HUDEP-2 (cell line): ENCODE results near the gene DENND4B.
"Not testable (repeated sequence)": the region's sequence is repeated elsewhere in the genome, so short reads cannot be mapped to it uniquely, and the experiment has no call there.

ENCODE experiments used
- DNase-seq, 76 experiments: peaks; one replicate each; lab custom pipeline; 2025; ENCODE audit not compliant: unreplicated experiment in 76 of 76; lab: John Stamatoyannopoulos, UW

The DENND4B gene

GRCh38 chr1:153929981-153930948 is 16.3 kb downstream of the DENND4B start:
- DNase-seq: no peak

GRCh38 chr1:153929426-153929825 is 17.1 kb downstream of the DENND4B start:
- no peak for DNase-seq

- DNase-seq: no peak
Measured at GRCh38 chr1:153928791-153929341, 17.7 kb downstream of the DENND4B start.

- DNase-seq: no peak
Measured at GRCh38 chr1:153928245-153928644, 18.3 kb downstream of the DENND4B start.

GRCh38 chr1:153926405-153926804 is 20.1 kb downstream of the DENND4B start:
- no peak for DNase-seq

GRCh38 chr1:153922972-153923925 is 23.3 kb downstream of the DENND4B start, which contains the start of gene GATAD2B:
GATAD2B (minus strand) TSS chr1:153922972; CDS start chr1:153828347, 94,625 bp downstream.
- DNase-seq: peak in 75 of 76 experiments; percentile 90 to 100 (median 99)

- DNase-seq: peak in 54 of 76 experiments; percentile 19 to 83 (median 66)
Measured at GRCh38 chr1:153922076-153922971, 24.2 kb downstream of the DENND4B start.

GRCh38 chr1:153921803-153922075 is 24.8 kb downstream of the DENND4B start:
- peak in 1 of 76 experiments; percentile 19 for DNase-seq

GRCh38 chr1:153921080-153921802 is 25.3 kb downstream of the DENND4B start:
- no peak for DNase-seq

GRCh38 chr1:153919876-153920852 is 26.4 kb downstream of the DENND4B start:
- peak in 19 of 76 experiments; percentile 6 to 47 (median 22) for DNase-seq

GRCh38 chr1:153916297-153916696 is 30.2 kb downstream of the DENND4B start:
- DNase-seq: no peak

GRCh38 chr1:153912349-153912748 is 34.2 kb downstream of the DENND4B start:
- DNase-seq: no peak

- not testable (repeated sequence) for DNase-seq
Measured at GRCh38 chr1:153910560-153910959, 36.0 kb downstream of the DENND4B start.

- no peak for DNase-seq
Measured at GRCh38 chr1:153908071-153908470, 38.4 kb downstream of the DENND4B start.

- DNase-seq: no peak
Measured at GRCh38 chr1:153907134-153907533, 39.4 kb downstream of the DENND4B start.

- no peak for DNase-seq
Measured at GRCh38 chr1:153906396-153906795, 40.1 kb downstream of the DENND4B start.

GRCh38 chr1:153905908-153906307 is 40.6 kb downstream of the DENND4B start:
- DNase-seq: not testable (repeated sequence)

- DNase-seq: no peak
Measured at GRCh38 chr1:153903841-153904455, 42.6 kb downstream of the DENND4B start.
